Epithelial cell of prostate (primary cell): Measurements from ENCODE around the gene WASL.
"Not testable (repeated sequence)": the region's sequence is repeated elsewhere in the genome, so short reads cannot be mapped to it uniquely, and the experiment has no call there.

Source experiments
- DNase-seq: peaks from one replicate; pipeline ENCODE4 v3.0.0-alpha.2; 2011; ENCODE audit warnings: low read depth, low spot score
- H3K27ac ChIP-seq: fragments of 450-650 bp; 2 replicates; pipeline ENCODE4 v1.5.1; 2017; ENCODE audit warnings: mild to moderate bottlenecking

The WASL gene

DNA sequence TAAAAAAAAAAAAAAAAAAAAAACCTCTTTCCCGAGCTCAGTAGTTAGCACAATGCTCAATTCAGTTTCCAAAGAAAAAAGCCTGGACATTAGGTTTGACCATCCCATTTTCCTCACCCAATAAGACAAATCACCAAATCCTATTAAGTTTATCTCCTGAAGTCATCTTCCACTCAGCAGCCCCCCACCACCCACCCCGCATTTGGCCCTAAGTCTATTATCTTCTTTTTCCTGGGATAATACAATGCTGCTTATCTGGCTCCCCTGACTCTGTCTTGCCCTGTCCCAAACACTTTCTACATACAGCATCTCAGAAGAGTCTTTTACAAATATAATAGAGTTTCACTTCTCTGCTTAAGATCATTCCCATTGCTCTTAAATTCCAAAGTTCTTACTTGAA, 110.9 kb downstream of the WASL start:
- H3K27ac ChIP-seq: no peak overlapping the region
- no peak for DNase-seq

DNA sequence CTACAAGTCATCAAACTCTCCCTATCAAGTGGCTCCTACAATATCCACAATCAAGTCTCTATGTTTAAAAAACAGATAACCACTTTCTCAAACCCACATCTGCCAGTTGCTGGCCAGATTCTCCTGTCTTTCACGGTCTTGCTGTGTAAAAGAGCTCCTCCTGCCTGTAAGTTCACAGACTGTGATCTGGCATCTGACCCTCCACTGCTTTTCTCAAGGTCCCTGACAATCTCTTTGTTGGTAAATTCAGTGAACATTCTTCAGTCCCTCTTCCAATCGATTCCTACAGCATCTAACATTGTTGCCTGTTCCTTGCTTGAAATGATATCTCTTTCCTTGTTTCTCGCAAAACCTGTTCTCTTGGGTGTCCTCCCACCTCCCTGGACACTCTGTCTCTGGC, 111.6 kb downstream of the WASL start:
- no peak for DNase-seq
- no peak overlapping the region for H3K27ac ChIP-seq

DNA sequence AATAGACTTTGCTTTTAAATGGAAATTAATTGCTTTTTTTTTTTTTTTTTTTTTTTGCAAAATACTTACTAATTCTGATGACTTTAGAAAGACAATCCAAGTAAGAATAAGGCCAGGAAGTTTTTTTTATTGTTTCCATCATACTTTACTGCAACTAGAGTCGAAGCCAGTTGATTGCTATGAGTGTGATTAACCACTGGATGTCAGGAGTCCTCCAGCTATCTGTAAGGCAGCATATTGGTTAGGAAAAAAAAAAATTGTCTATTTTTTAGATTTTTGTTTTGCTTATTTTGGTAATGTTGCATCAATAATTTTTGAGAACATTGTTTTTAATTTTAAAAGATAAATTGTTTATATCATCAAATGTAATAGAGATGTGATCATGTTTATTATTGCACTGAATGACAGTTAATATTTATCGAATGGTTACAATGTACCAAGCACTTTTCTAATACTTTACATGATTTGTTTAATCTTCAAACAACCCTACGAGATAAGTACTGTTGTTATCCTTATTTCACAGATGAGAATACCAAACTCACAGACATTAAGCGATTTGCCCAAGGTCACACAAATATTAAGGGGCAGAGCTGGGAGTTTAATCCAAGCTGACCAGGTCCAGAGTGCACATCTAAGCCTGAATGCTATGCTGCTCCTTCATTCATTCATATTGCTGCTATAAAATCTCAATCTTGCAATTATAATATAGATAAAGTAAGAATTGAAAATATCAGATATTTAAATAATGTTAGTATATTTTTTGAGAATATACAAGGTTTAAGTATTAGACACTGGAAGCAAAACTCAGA, 113.0 kb downstream of the WASL start:
- H3K27ac ChIP-seq: no peak overlapping the region
- no peak for DNase-seq

DNA sequence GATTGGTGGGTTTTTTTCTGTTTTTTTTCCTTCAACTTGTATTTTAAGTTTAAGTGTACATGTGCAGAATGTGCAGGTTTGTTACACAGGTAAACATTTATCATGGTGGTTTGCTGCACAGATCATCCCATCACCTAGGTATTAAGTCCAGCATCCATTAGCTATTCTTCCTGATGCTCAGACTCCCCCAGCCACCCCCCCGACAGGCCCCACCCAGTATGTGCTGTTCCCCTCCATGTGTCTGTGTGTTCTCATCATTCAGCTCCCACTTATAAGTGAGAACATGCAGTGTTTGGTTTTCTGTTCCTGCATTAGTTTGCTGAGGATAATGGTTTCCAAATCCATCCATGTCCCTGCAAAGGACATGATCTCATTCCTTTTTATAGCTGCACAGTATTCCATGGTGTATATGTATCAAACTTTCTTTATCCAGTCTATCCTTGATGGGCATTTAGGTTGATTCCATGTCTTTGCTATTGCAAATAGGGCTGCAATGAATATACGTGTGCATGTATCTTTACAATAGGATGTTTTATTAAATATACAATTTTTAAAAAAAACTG, 114.7 kb downstream of the WASL start:
- DNase-seq: not testable (repeated sequence)
- H3K27ac ChIP-seq: peak overlapping the region; percentile 50

- DNase-seq: no peak
These were observed 115.2 kb downstream of the WASL start for GRCh38 chr7:123633553-123633952.

DNA sequence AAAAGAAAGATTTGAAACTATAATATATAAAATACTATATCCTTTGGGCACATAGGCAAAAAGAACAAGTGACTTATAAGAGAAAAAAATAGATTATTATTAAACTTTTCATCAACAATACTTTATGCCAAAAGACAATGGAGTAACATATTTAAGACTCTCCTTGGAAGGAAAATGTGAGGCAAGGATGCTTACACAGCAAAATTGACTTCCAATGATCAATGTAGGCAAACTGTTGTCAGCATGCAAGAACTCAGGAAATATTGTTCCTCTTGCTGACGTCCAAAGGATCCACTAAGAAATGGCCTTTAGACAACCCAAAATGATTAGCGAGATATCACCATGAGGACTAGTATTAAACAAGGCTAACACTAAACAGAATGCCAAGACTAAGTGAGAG, 116.0 kb downstream of the WASL start:
- H3K27ac ChIP-seq: no peak overlapping the region
- no peak for DNase-seq

More at GRCh38 chr7:123633553-123633952, 115.2 kb downstream of the WASL start:
- peak overlapping the region; percentile 50 for H3K27ac ChIP-seq
